H54 (cell line): ENCODE data around the gene NAIF1.

Experiments used
- DNase-seq: peaks from one replicate; pipeline ENCODE4 v3.0.0; 2011; ENCODE audit warnings: low spot score, mixed read lengths; ENCODE audit not compliant: insufficient read length
- FAIRE-seq: peaks from 3 replicates; lab custom pipeline; 2011; peaks lifted over from hg19 to GRCh38; lab: Jason Lieb, UNC
- POLR2A ChIP-seq: IDR thresholded peaks from 2 replicates; pipeline ENCODE4 v1.6.1; 2011; ENCODE audit warnings: low read depth, mild to moderate bottlenecking, low read length

Gene NAIF1

DNA sequence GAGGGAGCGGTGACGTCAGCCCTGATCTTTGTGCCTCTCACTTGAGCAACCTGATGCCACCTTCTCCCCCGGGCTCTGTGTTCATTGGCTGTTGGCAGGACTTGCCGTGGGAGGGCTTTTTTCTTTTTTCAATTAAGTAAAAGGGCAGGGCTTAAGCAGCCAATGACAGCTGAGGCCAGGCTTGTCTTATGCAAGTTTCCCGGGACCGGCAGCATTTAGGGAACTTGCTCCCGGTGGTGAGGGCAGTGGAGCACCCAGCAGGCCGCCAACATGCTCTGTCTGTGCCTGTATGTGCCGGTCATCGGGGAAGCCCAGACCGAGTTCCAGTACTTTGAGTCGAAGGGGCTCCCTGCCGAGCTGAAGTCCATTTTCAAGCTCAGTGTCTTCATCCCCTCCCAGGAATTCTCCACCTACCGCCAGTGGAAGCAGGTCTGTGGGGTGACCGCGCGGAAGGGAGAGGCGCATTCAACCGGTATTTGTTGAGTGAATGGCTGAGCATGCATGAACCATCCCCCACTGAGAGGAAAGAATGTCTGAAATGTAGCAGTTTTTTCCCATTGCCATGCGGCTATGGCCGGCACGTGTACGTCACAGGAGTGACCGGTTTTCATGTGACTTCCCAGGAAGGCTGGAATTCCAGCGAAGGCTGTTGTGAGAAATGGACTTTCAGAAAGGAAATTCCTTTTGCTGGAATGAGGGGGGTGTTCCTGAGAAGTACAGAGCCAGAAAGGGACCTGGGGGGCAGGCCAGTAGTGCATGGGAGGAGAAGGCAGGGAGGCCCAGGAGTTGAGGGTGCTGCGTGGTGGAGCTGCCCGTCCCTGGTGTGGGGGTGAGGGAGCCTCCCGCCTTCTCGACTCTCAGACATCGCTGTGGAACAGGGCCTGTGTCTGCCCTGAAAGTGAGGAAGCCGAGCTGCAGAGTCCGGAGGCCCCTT lies 31.4 kb upstream of the NAIF1 start:
- FAIRE-seq, result peak; percentile 94
- TF ChIP-seq POLR2A, result peak; percentile 95
- DNase-seq, result peak; percentile 97

- no peak for TF ChIP-seq POLR2A
- no peak for FAIRE-seq
- DNase-seq, result no peak
Observed at GRCh38 chr9:128097543-128098296, 30.6 kb upstream of the NAIF1 start.

GRCh38 chr9:128096616-128097536 lies 29.8 kb upstream of the NAIF1 start:
- DNase-seq, result no peak
- no peak for FAIRE-seq

DNA sequence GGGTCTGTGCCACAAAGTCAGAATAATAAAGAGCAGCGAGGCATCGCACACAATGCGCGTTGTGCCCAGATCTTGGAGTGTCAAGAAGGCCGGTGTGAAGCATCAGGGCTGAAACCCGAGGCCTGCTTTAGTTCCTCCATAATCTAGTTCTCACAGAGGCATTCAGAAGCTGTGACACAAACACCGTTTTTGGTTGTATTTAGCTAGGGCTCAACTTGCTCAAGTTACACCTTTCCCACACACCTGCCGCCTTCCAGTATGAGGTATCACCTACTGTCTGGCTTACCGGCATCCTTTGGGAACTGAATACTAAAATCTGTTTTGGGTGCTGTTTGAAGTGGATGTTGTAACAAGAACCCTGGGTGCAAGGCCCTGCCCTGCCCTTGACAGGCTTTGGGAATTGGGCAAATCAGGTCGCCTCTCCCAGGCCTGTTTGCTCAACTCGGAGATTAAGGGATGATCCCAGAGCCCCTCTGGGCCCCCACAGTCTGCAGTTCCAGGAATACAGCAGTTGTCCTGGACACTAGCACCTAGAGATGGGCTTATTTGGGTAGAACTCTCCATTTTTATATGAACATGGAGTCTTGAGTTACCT lies 27.9 kb upstream of the NAIF1 start:
- DNase-seq (no peak), FAIRE-seq (no peak)
- no peak for TF ChIP-seq POLR2A

More at GRCh38 chr9:128096616-128097536, 29.8 kb upstream of the NAIF1 start:
- TF ChIP-seq POLR2A, result no peak

DNA sequence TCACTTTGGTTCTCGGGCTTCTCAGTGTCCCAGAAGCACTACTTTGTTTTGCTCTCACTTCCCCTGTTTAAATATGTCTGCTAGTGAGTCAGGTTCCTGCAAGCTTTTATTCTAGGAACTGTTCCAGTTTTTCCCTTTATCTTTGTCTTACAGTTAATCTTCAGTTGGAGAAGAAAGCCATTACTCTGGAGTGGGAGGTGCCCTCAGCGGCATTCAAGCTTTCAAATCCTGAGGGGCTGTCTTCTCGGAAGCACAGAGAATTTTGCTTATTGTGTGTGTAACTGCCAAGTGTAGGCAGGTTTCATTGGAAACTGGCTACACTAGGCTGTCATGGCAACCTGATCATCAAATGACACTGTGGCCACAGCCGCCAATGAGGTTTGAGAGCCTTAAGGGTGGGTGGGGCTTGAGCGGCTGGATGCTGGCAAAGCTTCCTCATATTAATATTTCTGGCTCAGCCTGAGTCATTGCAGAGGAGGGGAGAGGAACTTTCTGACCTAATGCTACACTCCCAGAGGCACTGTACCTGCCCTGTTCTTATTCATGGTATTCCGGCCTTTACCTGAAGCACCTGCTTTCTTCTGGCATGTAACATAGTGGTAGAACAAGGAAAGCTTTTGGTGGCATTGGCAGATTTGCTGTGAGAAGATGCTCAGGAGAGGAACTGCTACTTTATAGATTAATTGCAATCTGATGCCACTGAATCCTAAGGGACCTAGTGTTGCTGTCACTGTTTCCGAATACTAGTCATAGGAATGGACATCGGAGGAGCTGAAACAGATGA lies 27.2 kb upstream of the NAIF1 start:
- no peak for TF ChIP-seq POLR2A
- DNase-seq (peak; percentile 95), FAIRE-seq (peak; percentile 97)

- DNase-seq (no peak), FAIRE-seq (no peak)
- no peak for TF ChIP-seq POLR2A
Observed at GRCh38 chr9:128093011-128093410, 25.9 kb upstream of the NAIF1 start.

GRCh38 chr9:128092199-128092977 lies 25.3 kb upstream of the NAIF1 start:
- no peak for FAIRE-seq
- no peak for DNase-seq
- no peak for TF ChIP-seq POLR2A

GRCh38 chr9:128091571-128091970 lies 24.5 kb upstream of the NAIF1 start:
- FAIRE-seq, result no peak
- TF ChIP-seq POLR2A, result no peak; the same call in 1 of the 2 replicates
- DNase-seq, result no peak

- TF ChIP-seq POLR2A, result peak; percentile 30; the same call in 1 of the 2 replicates
- FAIRE-seq, result no peak
- peak; percentile 66 for DNase-seq
Observed at GRCh38 chr9:128091144-128091543, 24.0 kb upstream of the NAIF1 start.

- TF ChIP-seq POLR2A, result no peak
- FAIRE-seq, result no peak
- no peak for DNase-seq
Observed at GRCh38 chr9:128089299-128089698, 22.2 kb upstream of the NAIF1 start.

DNA sequence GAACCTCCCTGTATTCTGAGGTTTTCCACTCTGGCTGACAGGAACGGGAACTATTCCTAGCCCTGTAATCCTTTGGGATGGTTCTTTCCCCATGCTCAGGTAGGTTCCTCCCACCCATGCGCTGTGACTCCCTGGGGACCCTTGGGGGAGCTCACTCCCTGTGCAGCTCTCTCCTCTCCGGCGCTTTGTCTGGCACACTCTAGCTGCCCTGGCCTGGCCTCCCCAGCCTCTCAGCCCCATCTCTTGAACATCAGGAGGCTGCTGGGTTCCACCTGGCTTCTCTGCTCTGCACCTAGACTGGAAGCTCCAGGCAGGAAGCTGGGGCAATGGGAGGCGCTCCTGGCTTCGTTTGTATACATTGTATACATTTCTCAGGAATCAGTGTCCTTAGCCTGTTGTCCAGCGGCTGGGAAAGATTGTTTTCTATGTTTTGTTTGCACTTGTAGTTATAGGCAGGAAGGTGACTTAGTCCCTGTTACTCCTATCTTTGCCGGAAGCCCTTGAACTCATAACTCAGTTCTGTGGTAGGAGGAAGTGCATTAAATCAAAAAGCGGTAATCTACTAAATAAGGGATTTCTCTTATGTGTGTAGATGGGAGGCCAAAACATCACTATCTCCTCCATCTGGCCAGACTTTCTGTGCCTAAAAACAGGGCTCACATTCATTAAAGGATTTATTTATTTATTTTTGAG lies 21.3 kb upstream of the NAIF1 start:
- no peak for TF ChIP-seq POLR2A
- FAIRE-seq (no peak), DNase-seq (no peak)

DNA sequence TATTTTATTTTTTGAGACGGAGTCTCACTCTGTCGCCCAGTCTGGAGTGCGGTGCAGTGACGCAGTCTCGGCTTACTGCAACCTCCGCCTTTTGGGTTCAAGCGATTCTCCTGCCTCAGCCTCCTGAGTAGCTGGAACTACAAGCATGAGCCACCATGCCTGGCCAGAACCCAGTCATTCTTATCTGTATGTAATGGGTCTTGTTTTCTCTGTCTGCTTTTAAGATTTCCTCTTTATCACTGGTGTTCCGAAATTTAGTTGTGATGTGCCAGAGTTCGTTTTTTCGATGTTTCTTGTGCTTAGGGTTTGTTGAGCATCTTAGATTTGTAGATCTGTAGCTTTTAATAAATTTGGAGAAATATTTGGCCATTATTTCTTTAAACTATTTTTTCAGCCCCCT lies 20.1 kb upstream of the NAIF1 start:
- DNase-seq (no peak), FAIRE-seq (no peak)
- no peak for TF ChIP-seq POLR2A
